Fibroblast of lung (primary cell): ENCODE measurements around the gene TFAP2D.

Experiments used
- EZH2 ChIP-seq: IDR thresholded peaks from 2 replicates; pipeline ENCODE4 v1.5.1; 2012; ENCODE audit warnings: low read length, control low read depth, mild to moderate bottlenecking; ENCODE audit errors: missing control alignments
- TF ChIP-seq, protein P1 (sequence below), 2 donors: IDR thresholded peaks in 1 of 2; conservative IDR thresholded peaks in 1 of 2; 1 replicate in 1 of 2; 2 replicates in 1 of 2; pipeline ENCODE4 v1.5.1; 2011 to 2012; ENCODE audit warnings: low read length in 2 of 2, control low read depth in 1 of 2, inconsistent platforms in 1 of 2, low read depth in 1 of 2, mild to moderate bottlenecking in 1 of 2

DNA sequence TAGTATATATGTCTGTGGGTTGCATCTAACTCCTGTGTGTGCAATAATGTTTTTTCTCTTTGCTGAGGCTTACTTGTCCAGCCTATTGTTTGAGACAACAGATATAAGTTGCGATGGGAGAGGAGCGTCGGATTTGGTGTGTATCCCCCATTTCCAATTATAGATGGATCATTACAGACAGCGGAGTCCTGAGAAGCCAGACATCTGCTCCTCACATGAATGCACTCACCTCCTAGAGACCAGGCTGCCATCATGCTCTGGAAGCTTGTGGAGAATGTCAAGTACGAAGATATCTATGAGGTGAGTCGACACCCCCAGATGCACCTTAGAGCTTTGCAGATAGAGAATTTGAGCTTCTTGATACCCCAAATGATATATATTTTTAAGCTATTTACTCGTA lies 105.3 kb downstream of the TFAP2D start, which contains the start of gene TFAP2B:
- no peak for TF ChIP-seq EZH2
- TF ChIP-seq, protein P1, sequence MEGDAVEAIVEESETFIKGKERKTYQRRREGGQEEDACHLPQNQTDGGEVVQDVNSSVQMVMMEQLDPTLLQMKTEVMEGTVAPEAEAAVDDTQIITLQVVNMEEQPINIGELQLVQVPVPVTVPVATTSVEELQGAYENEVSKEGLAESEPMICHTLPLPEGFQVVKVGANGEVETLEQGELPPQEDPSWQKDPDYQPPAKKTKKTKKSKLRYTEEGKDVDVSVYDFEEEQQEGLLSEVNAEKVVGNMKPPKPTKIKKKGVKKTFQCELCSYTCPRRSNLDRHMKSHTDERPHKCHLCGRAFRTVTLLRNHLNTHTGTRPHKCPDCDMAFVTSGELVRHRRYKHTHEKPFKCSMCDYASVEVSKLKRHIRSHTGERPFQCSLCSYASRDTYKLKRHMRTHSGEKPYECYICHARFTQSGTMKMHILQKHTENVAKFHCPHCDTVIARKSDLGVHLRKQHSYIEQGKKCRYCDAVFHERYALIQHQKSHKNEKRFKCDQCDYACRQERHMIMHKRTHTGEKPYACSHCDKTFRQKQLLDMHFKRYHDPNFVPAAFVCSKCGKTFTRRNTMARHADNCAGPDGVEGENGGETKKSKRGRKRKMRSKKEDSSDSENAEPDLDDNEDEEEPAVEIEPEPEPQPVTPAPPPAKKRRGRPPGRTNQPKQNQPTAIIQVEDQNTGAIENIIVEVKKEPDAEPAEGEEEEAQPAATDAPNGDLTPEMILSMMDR (conservative IDR thresholded peaks at IDR 0.05 in 1 of 2, IDR thresholded peaks at IDR 0.05 in 1 of 2; ENCODE audit: low read depth in 1 of 2, low read length in 2 of 2), result no peak
